T-helper 17 cell (primary cell): Measurements from ENCODE around the gene ASPA. TPM values are rescaled to one million over a fixed set of nuclear protein-coding genes. Genes with fewer than 3 reads are reported as not detected.

Experiments used
- ATAC-seq: fragments of 150-1000 bp; cut with Tn5 transposase; 2 replicates; pipeline ENCODE4 v1.10.0; 2021; ENCODE audit warnings: mild to moderate bottlenecking, moderate library complexity
- DNase-seq, 3 donors: peaks; one replicate each; pipeline versions ENCODE4 v3.0.0 to v3.0.0-alpha.2; 2020 to 2021
- H3K9me3 ChIP-seq: one replicate; pipeline ENCODE4 v1.7.0; 2013; ENCODE audit warnings: low read length, mild to moderate bottlenecking; ENCODE audit not compliant: control insufficient read depth, poor library complexity, severe bottlenecking
- H3K27ac Mint-ChIP-seq: one replicate; pipeline ENCODE4 v1.8.0; 2022; ENCODE audit warnings: mild to moderate bottlenecking, moderate library complexity, mixed read lengths
- H3K27me3 Mint-ChIP-seq: one replicate; pipeline ENCODE4 v1.8.0; 2022; ENCODE audit warnings: mixed read lengths
- H3K36me3 Mint-ChIP-seq: one replicate; pipeline ENCODE4 v1.8.0; 2022; ENCODE audit warnings: low read depth, mixed read lengths
- H3K4me1 Mint-ChIP-seq: one replicate; pipeline ENCODE4 v1.8.0; 2022; ENCODE audit warnings: mild to moderate bottlenecking, mixed read lengths
- H3K4me3 Mint-ChIP-seq: one replicate; pipeline ENCODE4 v1.8.0; 2022; ENCODE audit warnings: mild to moderate bottlenecking, moderate library complexity, mixed read lengths
- total RNA-seq, 4 donors: library from RNA in 2 of 4; stranded (reverse) in 2 of 4; gene quantifications; one replicate each; pipeline ENCODE4 v1.2.3 and lab custom pipeline; 2022 to 2026

The ASPA gene
- total RNA-seq, 2 donors from 2014 or later, result not detected

DNA sequence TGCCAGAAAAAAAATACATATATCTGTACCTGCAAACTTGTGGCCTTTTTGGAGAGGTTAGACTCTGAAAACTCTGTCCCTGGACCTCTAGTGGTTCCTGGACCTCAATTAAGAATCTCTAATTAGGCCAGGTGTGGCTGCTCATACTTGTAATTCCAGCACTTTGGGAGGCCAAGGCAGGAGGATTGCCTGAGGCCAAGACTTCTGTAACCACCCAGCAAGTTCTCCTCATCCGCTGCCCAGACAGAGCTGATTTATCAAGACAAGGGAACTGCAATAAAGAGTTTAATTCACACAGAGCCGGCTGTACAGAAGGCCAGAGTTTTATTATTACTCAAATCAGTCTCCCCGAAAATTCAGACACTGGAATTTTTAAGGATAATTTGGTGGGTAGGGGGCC is 4.2 kb downstream of the ASPA start:
- Mint-ChIP-seq H3K36me3 (peaks cover 7% of the 10 kb centered on the region), H3K4me3 (no peak overlapping the region), H3K27me3 (peaks cover 46% of the 10 kb centered on the region), H3K27ac (no peak overlapping the region), H3K4me1 (peaks cover 4% of the 10 kb centered on the region)
- no peak for DNase-seq
- H3K9me3 ChIP-seq, result no peaks in the 10 kb centered on the region
- no peak for ATAC-seq

GRCh38 chr17:3482852-3483251 is 7.1 kb downstream of the ASPA start:
- ATAC-seq, result no peak
- DNase-seq, result no peak
- Mint-ChIP-seq H3K4me1 (no peaks in the 10 kb centered on the region), H3K27me3 (peaks cover 69% of the 10 kb centered on the region), H3K27ac (no peak overlapping the region), H3K36me3 (peaks cover 12% of the 10 kb centered on the region), H3K4me3 (no peak overlapping the region)
- H3K9me3 ChIP-seq, result no peaks in the 10 kb centered on the region

DNA sequence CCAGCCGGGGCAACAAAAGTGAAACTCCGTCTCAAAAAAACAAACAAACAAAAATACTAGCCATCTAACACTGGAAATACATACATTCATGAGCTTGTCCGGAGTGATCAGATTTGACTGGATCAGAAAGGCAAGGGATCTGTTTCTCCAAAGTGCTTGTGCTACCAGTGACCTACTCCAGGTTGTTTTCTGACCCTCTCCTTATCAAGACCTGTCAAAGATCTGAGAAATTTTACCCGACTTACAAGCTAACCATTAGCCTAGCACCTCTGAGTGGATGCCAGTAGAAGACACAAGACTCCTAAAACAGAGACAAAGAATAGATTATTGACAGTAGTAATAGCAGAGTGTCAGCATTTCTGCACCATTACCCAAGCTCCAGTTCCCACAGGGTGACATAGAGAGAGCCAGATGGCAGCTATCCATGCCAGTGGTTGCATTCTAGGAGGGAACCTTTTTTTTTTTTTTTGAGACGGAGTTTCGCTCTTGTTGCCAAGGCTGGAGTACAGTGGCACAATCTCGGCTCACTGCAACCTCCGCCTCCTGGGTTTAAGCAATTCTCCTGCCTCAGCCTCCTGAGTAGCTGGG is 9.8 kb downstream of the ASPA start:
- H3K27me3 Mint-ChIP-seq, result peaks cover 62% of the 10 kb centered on the region
- no peak for ATAC-seq
- no peaks in the 10 kb centered on the region for H3K4me1 Mint-ChIP-seq
- DNase-seq, result no peak
- no peak overlapping the region for H3K4me3 Mint-ChIP-seq
- H3K9me3 ChIP-seq, result no peaks in the 10 kb centered on the region
- H3K27ac Mint-ChIP-seq, result no peak overlapping the region
- H3K36me3 Mint-ChIP-seq, result peaks cover 9% of the 10 kb centered on the region

GRCh38 chr17:3497101-3497500 is 21.3 kb downstream of the ASPA start:
- Mint-ChIP-seq H3K27ac (no peak overlapping the region), H3K27me3 (peaks cover 26% of the 10 kb centered on the region), H3K4me3 (no peak overlapping the region), H3K36me3 (peaks cover 2% of the 10 kb centered on the region), H3K4me1 (no peaks in the 10 kb centered on the region)
- DNase-seq, result no peak
- ATAC-seq, result no peak
- H3K9me3 ChIP-seq, result no peaks in the 10 kb centered on the region

DNA sequence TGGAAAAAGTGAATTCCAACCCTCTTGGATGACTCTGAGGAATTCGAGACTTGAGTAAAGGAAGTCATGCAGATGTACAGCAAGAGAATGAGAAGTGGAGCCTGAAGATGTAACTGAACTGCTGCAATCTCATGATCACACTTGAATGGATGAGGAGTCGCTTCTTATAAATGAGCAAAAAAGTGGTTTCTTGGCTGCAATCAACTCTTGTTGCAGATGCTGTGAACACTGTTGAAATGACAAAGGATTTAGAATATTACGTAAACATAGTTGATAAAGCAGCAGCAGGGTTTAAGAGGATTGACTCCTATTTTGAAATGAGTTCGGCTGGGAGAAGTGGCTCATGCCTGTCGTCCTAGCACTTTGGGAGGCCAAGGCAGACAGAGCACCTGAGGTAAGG is 25.5 kb downstream of the ASPA start:
- no peaks in the 10 kb centered on the region for H3K36me3 Mint-ChIP-seq
- no peak for ATAC-seq

GRCh38 chr17:3502466-3502865 is 26.7 kb downstream of the ASPA start:
- no peaks in the 10 kb centered on the region for H3K36me3 Mint-ChIP-seq
- H3K27ac Mint-ChIP-seq, result no peak overlapping the region
- H3K4me3 Mint-ChIP-seq, result no peak overlapping the region
- ATAC-seq, result no peak
- peaks cover 9% of the 10 kb centered on the region for H3K27me3 Mint-ChIP-seq
- no peaks in the 10 kb centered on the region for H3K9me3 ChIP-seq
- no peaks in the 10 kb centered on the region for H3K4me1 Mint-ChIP-seq
- no peak for DNase-seq

More for the DNA sequence above, 25.5 kb downstream of the ASPA start:
- Mint-ChIP-seq H3K27me3 (peaks cover 6% of the 10 kb centered on the region), H3K4me1 (no peaks in the 10 kb centered on the region), H3K27ac (no peak overlapping the region), H3K4me3 (no peak overlapping the region)
- no peak for DNase-seq
- no peaks in the 10 kb centered on the region for H3K9me3 ChIP-seq

- Mint-ChIP-seq H3K4me1 (no peaks in the 10 kb centered on the region), H3K36me3 (no peaks in the 10 kb centered on the region), H3K27ac (no peak overlapping the region), H3K27me3 (peaks cover 9% of the 10 kb centered on the region), H3K4me3 (no peak overlapping the region)
- DNase-seq (no peak), ATAC-seq (no peak)
- H3K9me3 ChIP-seq, result no peaks in the 10 kb centered on the region
Measured at GRCh38 chr17:3503285-3503684, 27.5 kb downstream of the ASPA start.

DNA sequence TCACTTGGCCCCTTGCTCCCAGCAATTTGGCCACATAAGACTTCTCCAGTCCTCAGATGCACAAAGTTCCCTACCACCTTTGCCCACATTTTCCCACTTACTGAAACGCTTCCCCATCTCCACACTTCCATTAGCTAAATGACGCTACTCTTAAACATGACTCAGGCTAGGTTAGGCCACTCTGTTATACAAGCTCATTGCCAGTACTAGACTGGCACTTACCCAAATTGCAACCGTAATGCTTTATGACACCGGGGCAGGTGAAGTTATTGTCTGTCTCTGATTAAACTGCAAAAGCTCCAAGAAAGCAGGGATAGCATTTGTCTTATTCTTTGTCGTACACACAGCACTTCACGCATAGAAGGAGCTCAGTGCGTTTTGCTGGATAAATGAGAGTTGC is 29.2 kb downstream of the ASPA start:
- Mint-ChIP-seq H3K27ac (no peak overlapping the region), H3K36me3 (peaks cover 2% of the 10 kb centered on the region), H3K4me1 (no peaks in the 10 kb centered on the region), H3K4me3 (no peak overlapping the region), H3K27me3 (peaks cover 9% of the 10 kb centered on the region)
- no peaks in the 10 kb centered on the region for H3K9me3 ChIP-seq
- ATAC-seq (no peak), DNase-seq (no peak)

DNA sequence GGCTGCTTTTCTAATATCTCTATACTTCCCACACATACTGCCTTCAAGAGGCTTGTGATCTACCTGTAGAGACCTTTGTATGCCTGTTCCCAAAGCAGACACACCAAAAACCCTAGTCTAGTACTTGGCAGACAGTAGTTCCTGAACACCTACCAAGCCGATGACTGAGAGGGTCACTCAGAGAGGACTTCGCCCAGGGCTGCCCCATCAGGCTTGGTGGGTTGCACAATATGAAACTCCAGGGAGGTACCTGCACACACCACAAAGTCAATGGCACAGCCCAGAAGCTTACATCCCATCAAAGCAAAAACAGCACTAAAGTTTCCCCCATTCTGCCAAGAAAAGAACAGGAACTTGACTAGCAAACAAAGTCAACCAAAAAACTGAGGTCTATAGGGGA is 30.3 kb downstream of the ASPA start:
- ATAC-seq (no peak), DNase-seq (no peak)
- H3K36me3 Mint-ChIP-seq, result peaks cover 2% of the 10 kb centered on the region
- H3K4me1 Mint-ChIP-seq, result no peaks in the 10 kb centered on the region
- no peak overlapping the region for H3K27ac Mint-ChIP-seq
- H3K27me3 Mint-ChIP-seq, result peaks cover 9% of the 10 kb centered on the region
- no peaks in the 10 kb centered on the region for H3K9me3 ChIP-seq
- no peak overlapping the region for H3K4me3 Mint-ChIP-seq

GRCh38 chr17:3507071-3507470 is 31.3 kb downstream of the ASPA start:
- Mint-ChIP-seq H3K4me3 (no peak overlapping the region), H3K4me1 (no peaks in the 10 kb centered on the region), H3K27me3 (peaks cover 18% of the 10 kb centered on the region), H3K36me3 (peaks cover 2% of the 10 kb centered on the region), H3K27ac (no peak overlapping the region)
- ATAC-seq (no peak), DNase-seq (no peak)
- no peaks in the 10 kb centered on the region for H3K9me3 ChIP-seq

GRCh38 chr17:3507869-3508268 is 32.1 kb downstream of the ASPA start:
- Mint-ChIP-seq H3K27ac (no peak overlapping the region), H3K4me1 (no peaks in the 10 kb centered on the region), H3K4me3 (no peak overlapping the region), H3K36me3 (peaks cover 2% of the 10 kb centered on the region), H3K27me3 (peaks cover 22% of the 10 kb centered on the region)
- DNase-seq (no peak), ATAC-seq (no peak)
- no peaks in the 10 kb centered on the region for H3K9me3 ChIP-seq

- DNase-seq (no peak), ATAC-seq (no peak)
- H3K9me3 ChIP-seq, result no peaks in the 10 kb centered on the region
- Mint-ChIP-seq H3K27ac (no peak overlapping the region), H3K36me3 (peaks cover 2% of the 10 kb centered on the region), H3K27me3 (peaks cover 24% of the 10 kb centered on the region), H3K4me3 (no peak overlapping the region), H3K4me1 (no peaks in the 10 kb centered on the region)
Measured at GRCh38 chr17:3510090-3510489, 34.3 kb downstream of the ASPA start.

GRCh38 chr17:3511852-3512504 is 36.2 kb downstream of the ASPA start:
- H3K4me3 Mint-ChIP-seq, result no peak overlapping the region
- no peaks in the 10 kb centered on the region for H3K4me1 Mint-ChIP-seq
- H3K36me3 Mint-ChIP-seq, result peaks cover 2% of the 10 kb centered on the region
- no peaks in the 10 kb centered on the region for H3K9me3 ChIP-seq
- DNase-seq, result no peak
- peaks cover 21% of the 10 kb centered on the region for H3K27me3 Mint-ChIP-seq
- no peak overlapping the region for H3K27ac Mint-ChIP-seq
- ATAC-seq, result no peak

- DNase-seq (no peak), ATAC-seq (no peak)
- Mint-ChIP-seq H3K4me3 (no peak overlapping the region), H3K4me1 (no peaks in the 10 kb centered on the region), H3K36me3 (peaks cover 2% of the 10 kb centered on the region), H3K27me3 (peaks cover 21% of the 10 kb centered on the region), H3K27ac (no peak overlapping the region)
- H3K9me3 ChIP-seq, result no peaks in the 10 kb centered on the region
Measured at GRCh38 chr17:3512505-3513171, 36.8 kb downstream of the ASPA start.
